Activated CD4-positive, alpha-beta T cell treated with anti-CD3 and anti-CD28 coated beads for 36 hours (primary cell): ENCODE data around the gene EHD4. TPM values are rescaled to one million over a fixed set of nuclear protein-coding genes. Genes with fewer than 3 reads are reported as not detected.

Experiments used
- ATAC-seq: fragments of 200-7000 bp; cut with Tn5 transposase; one replicate; pipeline ENCODE4 v1.10.0; 2021; ENCODE audit warnings: mild to moderate bottlenecking, moderate library complexity
- CTCF ChIA-PET: fragments of 350-600 bp; sonication (Branson Sonifier 250); formaldehyde crosslinking; loops from one replicate; lab custom pipeline; 2021; ENCODE audit warnings: antibody characterized with exemption; lab: Charles Lee
- POLR2A ChIA-PET: fragments of 350-600 bp; sonication (Branson Sonifier 250); formaldehyde crosslinking; loops from one replicate; lab custom pipeline; 2021; ENCODE audit warnings: antibody characterized with exemption, inconsistent platforms; lab: Charles Lee
- DNase-seq: peaks from one replicate; pipeline ENCODE4 v3.0.0-alpha.2; 2020
- H3K27ac Mint-ChIP-seq: one replicate; pipeline ENCODE4 v1.8.0; 2021; ENCODE audit warnings: mixed read lengths
- H3K27me3 Mint-ChIP-seq: one replicate; pipeline ENCODE4 v1.8.0; 2021; ENCODE audit warnings: mixed read lengths
- H3K36me3 Mint-ChIP-seq: one replicate; pipeline ENCODE4 v1.8.0; 2021; ENCODE audit warnings: low read depth, mixed read lengths
- H3K4me1 Mint-ChIP-seq: one replicate; pipeline ENCODE4 v1.8.0; 2021; ENCODE audit warnings: mixed read lengths
- H3K4me3 Mint-ChIP-seq: one replicate; pipeline ENCODE4 v1.8.0; 2021; ENCODE audit warnings: mild to moderate bottlenecking, moderate library complexity, mixed read lengths
- H3K9me3 Mint-ChIP-seq: one replicate; pipeline ENCODE4 v1.8.0; 2021; ENCODE audit warnings: low read depth, mixed read lengths
- intact Hi-C, 2 experiments: fragments of 100-400 bp; cut with DNase I in 1 of 2; cut with micrococcal nuclease in 1 of 2; formaldehyde crosslinking; loops; one replicate each; pipeline versions ENCODE4 v1.14.2 to v1.15.1; 2022 to 2024; cut with DNase I, micrococcal nuclease
- total RNA-seq, 2 experiments: library from RNA; stranded (reverse); gene quantifications; one replicate each; pipeline ENCODE4 v1.2.3, GENCODE V29; 2021

Gene EHD4
- total RNA-seq, 2 experiments from 2014 or later, result 34.7 to 35.7 TPM

DNA sequence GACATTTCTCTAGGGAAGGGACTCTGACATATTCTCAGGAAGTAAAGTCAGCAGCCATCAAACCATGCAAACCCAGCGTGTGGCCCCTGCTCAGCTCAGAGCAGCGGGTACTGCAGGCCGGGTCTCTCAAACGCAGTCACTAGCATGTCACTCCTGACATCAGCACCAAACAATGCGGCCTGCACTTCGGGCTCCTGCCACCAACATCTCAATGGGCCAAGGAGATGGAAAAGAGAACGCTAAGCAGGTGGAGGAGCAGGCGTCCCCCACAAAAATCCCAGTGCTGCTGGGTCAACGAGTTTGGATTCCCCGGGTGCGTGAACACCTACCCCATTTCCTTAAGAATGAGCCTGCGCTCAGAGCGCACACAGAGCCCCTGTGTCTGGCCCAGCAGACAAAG is 68.6 kb downstream of the EHD4 start:
- ATAC-seq (no peak), DNase-seq (no peak)
- Mint-ChIP-seq H3K36me3 (peaks cover 36% of the 10 kb centered on the region), H3K27ac (no peak overlapping the region), H3K4me3 (no peak overlapping the region), H3K4me1 (peaks cover 5% of the 10 kb centered on the region), H3K27me3 (no peaks in the 10 kb centered on the region), H3K9me3 (peaks cover 5% of the 10 kb centered on the region)
- intact Hi-C loops, result loop anchor here (1.0 to 5.0 kb wide), 5 partner anchors 75 to 345 kb away; partner anchors contain the start of genes JMJD7 (in 2 of the 2), MAPKBP1 (in 1 of the 2) and TYRO3 (in 1 of the 2)
- ChIA-PET CTCF (interaction anchor here (0.6 to 3.9 kb wide), 10 partner anchors 11 to 1280 kb away, joined by 3 to 14 read pairs (median 4); no protein-coding TSS in a partner anchor), POLR2A (interaction anchor here (0.7 to 1.6 kb wide), 2 partner anchors 62 to 130 kb away, joined by 3 read pairs; no protein-coding TSS in a partner anchor)

DNA sequence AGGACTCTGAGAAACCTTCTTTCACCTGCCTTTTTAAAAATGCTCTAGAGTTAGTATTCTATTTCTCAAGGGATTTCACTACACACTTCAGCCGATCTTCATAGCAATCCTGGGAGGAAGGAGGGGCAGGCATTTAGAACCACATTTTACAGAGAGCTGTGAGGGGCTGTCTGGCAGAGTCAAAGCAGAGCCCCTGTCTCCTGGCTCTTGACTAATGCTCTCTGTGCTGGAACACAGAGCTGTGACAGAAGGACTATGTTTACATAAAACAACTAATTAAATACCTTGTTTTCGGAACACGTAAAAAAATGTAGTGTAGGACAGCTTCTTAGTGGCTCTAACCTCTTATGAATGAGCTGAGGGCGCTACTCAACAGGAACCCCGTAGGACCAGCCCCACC is 70.9 kb downstream of the EHD4 start:
- intact Hi-C loops, result loop anchor here in 1 of 2 experiments (5.0 kb wide), 1 partner anchor 74 kb away; the partner anchor contains the start of gene JMJD7
- ChIA-PET POLR2A (no interaction called here), CTCF (interaction anchor here (0.6 to 2.8 kb wide), 4 partner anchors 15 to 128 kb away, joined by 3 to 11 read pairs (median 4); no protein-coding TSS in a partner anchor)
- H3K4me1 Mint-ChIP-seq, result peaks cover 5% of the 10 kb centered on the region
- H3K36me3 Mint-ChIP-seq, result peaks cover 21% of the 10 kb centered on the region
- H3K27me3 Mint-ChIP-seq, result no peaks in the 10 kb centered on the region
- H3K4me3 Mint-ChIP-seq, result no peak overlapping the region
- peaks cover 4% of the 10 kb centered on the region for H3K9me3 Mint-ChIP-seq
- no peak for ATAC-seq
- no peak for DNase-seq
- H3K27ac Mint-ChIP-seq, result no peak overlapping the region

DNA sequence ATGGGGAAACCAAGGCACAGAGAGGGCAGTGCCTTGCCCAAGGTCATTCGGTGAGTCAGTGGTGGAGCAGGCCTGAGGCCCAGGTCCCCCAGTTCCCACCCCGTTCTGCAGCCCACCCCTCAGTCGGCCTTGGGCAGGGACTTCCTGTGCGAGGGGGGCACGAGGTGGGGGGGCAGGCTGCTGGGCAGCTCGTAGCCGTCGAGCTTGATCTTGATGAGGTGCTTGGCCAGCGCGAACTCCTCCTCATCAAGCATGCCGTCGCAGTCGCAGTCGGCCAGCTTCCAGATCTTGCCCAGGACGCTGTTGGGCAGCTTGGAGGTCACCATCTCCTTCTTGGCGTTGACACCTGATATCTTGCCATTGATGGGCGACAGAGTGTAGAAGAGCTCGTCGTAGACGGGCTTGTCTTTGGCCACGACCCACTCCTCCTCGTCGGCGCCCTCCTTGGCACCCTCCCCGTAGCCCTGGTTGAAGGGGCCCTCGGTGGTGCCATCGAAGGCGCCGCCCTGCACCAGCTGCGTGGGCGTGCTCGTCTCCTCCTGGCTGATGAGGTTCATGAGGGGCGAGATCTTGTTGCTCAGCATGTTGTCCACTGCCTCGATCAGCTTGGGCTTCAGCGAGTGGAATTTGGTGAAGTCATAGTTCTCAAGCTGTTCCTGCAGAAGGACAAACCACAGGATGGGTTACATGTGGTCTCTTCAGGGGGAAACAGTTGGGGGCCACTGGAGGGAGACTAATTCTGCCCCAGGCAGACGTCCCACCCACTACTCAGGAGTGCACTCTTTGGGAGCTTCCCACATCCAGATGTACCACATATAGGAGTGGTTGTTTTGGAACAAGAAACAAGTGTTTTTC is 71.6 kb downstream of the EHD4 start:
- Mint-ChIP-seq H3K36me3 (peaks cover 14% of the 10 kb centered on the region), H3K4me1 (peaks cover 5% of the 10 kb centered on the region), H3K27me3 (no peaks in the 10 kb centered on the region), H3K9me3 (no peaks in the 10 kb centered on the region), H3K4me3 (no peak overlapping the region), H3K27ac (no peak overlapping the region)
- intact Hi-C loops, result loop anchor here in 1 of 2 experiments (5.0 kb wide), 1 partner anchor 73 kb away; the partner anchor contains the start of gene JMJD7
- ATAC-seq (no peak), DNase-seq (no peak)
- CTCF ChIA-PET, result interaction anchor here (0.7 to 2.8 kb wide), 4 partner anchors 16 to 336 kb away, joined by 3 to 11 read pairs (median 4); no protein-coding TSS in a partner anchor
- POLR2A ChIA-PET, result no interaction called here

DNA sequence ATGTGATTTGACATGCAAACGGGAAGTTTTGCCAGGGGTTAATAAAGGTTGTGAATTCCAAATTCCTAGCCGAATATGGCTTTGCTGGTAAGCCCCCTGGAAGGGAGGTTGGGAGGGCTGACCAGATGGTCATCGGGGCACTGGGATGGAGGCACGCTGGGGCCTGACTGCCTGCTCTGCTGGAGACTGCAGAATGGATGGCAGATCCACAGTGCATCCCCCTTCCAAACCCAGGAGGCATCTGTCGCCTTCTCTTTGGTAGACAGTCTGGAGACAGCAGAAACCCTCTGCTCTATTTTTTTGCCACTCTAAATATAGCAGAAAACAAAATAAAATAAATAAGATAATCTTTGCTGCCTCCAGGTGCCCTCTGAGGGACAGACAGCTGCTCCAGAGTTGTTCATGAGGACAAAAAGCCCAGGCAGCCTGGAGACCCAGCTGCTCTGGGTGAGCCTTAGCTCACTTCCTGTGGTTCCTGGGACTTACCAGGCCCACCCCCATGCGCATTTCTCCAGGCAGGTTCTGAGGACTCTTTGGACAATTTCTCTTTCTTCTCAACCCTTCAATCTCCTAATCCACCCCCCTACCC is 72.4 kb downstream of the EHD4 start:
- H3K27me3 Mint-ChIP-seq, result no peaks in the 10 kb centered on the region
- ChIA-PET POLR2A (interaction anchor here (0.5 kb wide), 1 partner anchor 60 kb away, joined by 3 read pairs; no protein-coding TSS in a partner anchor), CTCF (interaction anchor here (0.7 kb wide), 1 partner anchor 202 kb away, joined by 3 read pairs; no protein-coding TSS in a partner anchor)
- H3K27ac Mint-ChIP-seq, result no peak overlapping the region
- no peak for ATAC-seq
- H3K4me3 Mint-ChIP-seq, result no peak overlapping the region
- H3K4me1 Mint-ChIP-seq, result peaks cover 11% of the 10 kb centered on the region
- H3K36me3 Mint-ChIP-seq, result peaks cover 13% of the 10 kb centered on the region
- no peaks in the 10 kb centered on the region for H3K9me3 Mint-ChIP-seq
- no peak for DNase-seq
- intact Hi-C loops, result loop anchor here in 1 of 2 experiments (5.0 kb wide), 1 partner anchor 73 kb away; the partner anchor contains the start of gene JMJD7

DNA sequence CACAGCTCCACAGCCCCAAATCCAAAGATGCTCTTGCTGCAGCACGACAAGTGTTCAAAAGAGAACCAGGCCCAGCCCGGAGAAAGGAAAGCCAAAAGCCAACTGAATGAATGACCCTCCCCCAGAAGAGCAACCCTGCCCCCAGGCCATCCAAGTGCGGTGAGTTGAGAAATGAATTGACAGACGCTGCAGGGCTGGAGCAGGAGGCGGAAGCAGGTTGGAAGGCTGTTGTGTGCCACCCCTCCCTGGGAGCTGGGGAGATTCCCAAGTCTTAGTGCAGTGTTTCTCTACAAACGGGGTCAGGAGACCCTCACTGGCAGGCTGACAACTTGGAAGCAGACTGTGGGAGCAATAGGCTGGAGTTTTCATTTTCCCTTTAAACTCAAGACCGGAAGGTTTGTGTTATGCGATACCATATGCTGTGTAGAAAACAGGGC is 75.0 kb downstream of the EHD4 start:
- ChIA-PET POLR2A (no interaction called here), CTCF (interaction anchor here (1.3 kb wide), 1 partner anchor 17 kb away, joined by 3 read pairs; no protein-coding TSS in a partner anchor)
- ATAC-seq (no peak), DNase-seq (no peak)
- Mint-ChIP-seq H3K27ac (no peak overlapping the region), H3K4me3 (no peak overlapping the region), H3K36me3 (peaks cover 11% of the 10 kb centered on the region), H3K9me3 (no peaks in the 10 kb centered on the region), H3K4me1 (peaks cover 28% of the 10 kb centered on the region), H3K27me3 (no peaks in the 10 kb centered on the region)
- intact Hi-C loops, result no loop called here

DNA sequence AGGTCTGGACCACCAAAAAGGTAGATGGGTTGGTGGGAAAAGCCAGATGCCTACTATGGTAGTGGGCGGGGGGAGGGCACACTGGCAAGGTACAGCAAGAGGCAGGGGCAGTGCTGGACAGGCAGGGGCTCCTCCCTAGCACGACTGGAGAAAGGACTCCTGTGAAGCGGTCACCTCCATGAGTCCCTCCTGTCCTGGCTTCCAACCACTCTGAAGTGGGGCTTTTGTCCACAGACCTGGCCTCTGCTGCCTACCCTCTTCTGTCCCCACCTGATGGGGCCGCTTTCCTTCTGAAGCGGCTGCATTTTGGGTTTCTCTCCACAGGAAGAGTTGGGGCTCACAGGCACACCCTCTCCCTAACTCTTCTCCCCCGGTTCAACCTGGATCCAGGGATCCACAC is 75.8 kb downstream of the EHD4 start:
- H3K27ac Mint-ChIP-seq, result no peak overlapping the region
- CTCF ChIA-PET, result interaction anchor here (1.3 kb wide), 1 partner anchor 17 kb away, joined by 3 read pairs; no protein-coding TSS in a partner anchor
- H3K4me3 Mint-ChIP-seq, result no peak overlapping the region

DNA sequence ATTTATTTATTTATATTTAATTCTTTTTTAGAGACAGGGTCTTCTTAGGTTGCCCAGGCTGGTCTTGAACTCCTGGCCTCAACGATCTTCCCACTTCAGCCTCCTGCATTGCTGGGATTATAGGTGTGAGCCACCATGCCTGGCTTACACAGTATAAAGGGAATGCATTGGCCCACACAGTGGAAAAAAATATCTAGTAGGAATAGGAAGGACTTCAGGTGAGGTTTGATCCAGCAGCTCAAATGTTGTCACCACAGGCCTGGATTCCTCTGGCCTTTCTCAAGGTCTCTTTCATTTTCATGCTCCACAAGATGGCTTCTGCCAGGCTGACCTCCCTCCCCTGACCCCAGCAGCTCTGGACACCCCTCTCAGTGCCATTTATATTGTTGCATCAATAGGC is 76.4 kb downstream of the EHD4 start:
- Mint-ChIP-seq H3K27ac (no peak overlapping the region), H3K4me1 (peaks cover 29% of the 10 kb centered on the region), H3K27me3 (no peaks in the 10 kb centered on the region), H3K36me3 (peaks cover 8% of the 10 kb centered on the region), H3K4me3 (no peak overlapping the region), H3K9me3 (no peaks in the 10 kb centered on the region)
- no peak for ATAC-seq
- DNase-seq, result no peak
- intact Hi-C loops, result loop anchor here in 1 of 2 experiments (2.0 kb wide), 2 partner anchors 41 to 67 kb away; partner anchors contain the start of gene JMJD7
- ChIA-PET CTCF (interaction anchor here (1.5 kb wide), 1 partner anchor 9 kb away, joined by 7 read pairs; no protein-coding TSS in a partner anchor), POLR2A (no interaction called here)

More for the DNA sequence above, 75.8 kb downstream of the EHD4 start:
- Mint-ChIP-seq H3K9me3 (no peaks in the 10 kb centered on the region), H3K27me3 (no peaks in the 10 kb centered on the region), H3K4me1 (peaks cover 29% of the 10 kb centered on the region), H3K36me3 (peaks cover 11% of the 10 kb centered on the region)
- ATAC-seq (no peak), DNase-seq (no peak)
- intact Hi-C loops, result no loop called here
- POLR2A ChIA-PET, result no interaction called here

DNA sequence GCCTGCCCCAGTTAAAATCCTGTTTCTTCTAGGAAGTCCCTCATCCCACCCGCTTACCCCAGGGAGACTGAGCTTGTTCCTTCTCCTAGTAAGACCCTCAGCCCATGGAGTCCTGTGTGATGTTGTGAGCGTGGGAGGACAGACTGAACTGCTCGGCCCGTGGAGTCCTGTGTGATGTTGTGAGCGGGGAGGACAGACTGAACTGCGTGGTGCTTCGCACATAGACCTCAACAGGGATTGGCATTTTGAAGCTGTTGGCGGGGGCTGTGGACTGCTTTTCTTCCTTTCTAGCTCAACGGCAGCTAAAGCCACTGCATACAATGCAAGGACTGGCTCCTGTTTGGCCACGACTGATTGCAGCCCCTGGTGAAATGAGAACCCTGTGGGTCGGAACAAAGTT is 76.9 kb downstream of the EHD4 start:
- peak overlapping the region; percentile 19 for H3K4me3 Mint-ChIP-seq
- intact Hi-C loops, result loop anchor here in 1 of 2 experiments (2.0 kb wide), 2 partner anchors 41 to 67 kb away; partner anchors contain the start of gene JMJD7

DNA sequence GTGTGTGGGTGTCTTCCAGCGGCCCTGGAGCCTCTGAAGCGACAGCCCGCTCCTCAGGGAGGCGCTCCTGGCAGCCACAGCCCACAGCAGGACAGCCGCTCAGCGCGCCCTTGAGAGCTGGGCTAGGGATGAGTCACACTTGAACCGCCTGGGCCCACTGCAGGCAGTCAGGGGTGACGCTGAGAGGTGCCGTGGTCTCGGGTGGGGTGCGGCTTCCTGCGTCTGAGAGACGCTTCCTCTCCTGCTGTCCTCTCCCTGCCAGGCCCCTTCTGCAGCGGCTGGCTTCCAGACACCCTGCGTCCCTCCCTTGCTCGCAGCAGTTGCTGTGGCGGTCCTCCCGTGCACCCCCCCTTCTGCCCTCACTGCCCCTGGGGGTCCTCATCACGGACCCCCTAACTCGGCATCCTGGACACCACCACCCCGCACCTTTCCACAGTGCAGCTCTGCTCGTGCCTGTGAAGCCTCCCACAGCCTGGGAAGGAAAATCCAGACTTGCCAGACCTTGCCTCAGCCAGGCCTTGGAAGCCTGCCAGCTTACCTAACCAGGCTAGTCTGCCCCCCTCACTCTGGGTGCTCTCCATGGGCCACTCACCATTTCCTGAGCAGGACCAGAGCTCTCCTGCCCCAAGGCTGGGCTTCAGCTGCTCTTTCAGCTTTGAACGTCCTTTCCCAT is 77.4 kb downstream of the EHD4 start:
- intact Hi-C loops, result loop anchor here in 1 of 2 experiments (2.0 kb wide), 2 partner anchors 42 to 66 kb away; partner anchors contain the start of gene JMJD7
- ATAC-seq, result peak; percentile 96
- Mint-ChIP-seq H3K4me3 (peak overlapping the region; percentile 19), H3K4me1 (peaks cover 29% of the 10 kb centered on the region), H3K36me3 (peaks cover 8% of the 10 kb centered on the region), H3K27me3 (no peaks in the 10 kb centered on the region), H3K27ac (peak overlapping the region; percentile 74), H3K9me3 (no peaks in the 10 kb centered on the region)
- peak; percentile 85 for DNase-seq
- ChIA-PET CTCF (interaction anchor here (0.5 to 1.5 kb wide), 5 partner anchors 10 to 1129 kb away, joined by 3 to 7 read pairs (median 4); no protein-coding TSS in a partner anchor), POLR2A (interaction anchor here (0.9 kb wide), 1 partner anchor 43 kb away, joined by 3 read pairs; no protein-coding TSS in a partner anchor)

More for the DNA sequence above, 76.9 kb downstream of the EHD4 start:
- Mint-ChIP-seq H3K9me3 (no peaks in the 10 kb centered on the region), H3K27ac (peak overlapping the region; percentile 74), H3K27me3 (no peaks in the 10 kb centered on the region), H3K36me3 (peaks cover 8% of the 10 kb centered on the region), H3K4me1 (peaks cover 29% of the 10 kb centered on the region)
- no peak for DNase-seq
- ChIA-PET CTCF (interaction anchor here (1.1 to 1.5 kb wide), 2 partner anchors 9 to 200 kb away, joined by 6 to 7 read pairs; no protein-coding TSS in a partner anchor), POLR2A (no interaction called here)
- no peak for ATAC-seq

DNA sequence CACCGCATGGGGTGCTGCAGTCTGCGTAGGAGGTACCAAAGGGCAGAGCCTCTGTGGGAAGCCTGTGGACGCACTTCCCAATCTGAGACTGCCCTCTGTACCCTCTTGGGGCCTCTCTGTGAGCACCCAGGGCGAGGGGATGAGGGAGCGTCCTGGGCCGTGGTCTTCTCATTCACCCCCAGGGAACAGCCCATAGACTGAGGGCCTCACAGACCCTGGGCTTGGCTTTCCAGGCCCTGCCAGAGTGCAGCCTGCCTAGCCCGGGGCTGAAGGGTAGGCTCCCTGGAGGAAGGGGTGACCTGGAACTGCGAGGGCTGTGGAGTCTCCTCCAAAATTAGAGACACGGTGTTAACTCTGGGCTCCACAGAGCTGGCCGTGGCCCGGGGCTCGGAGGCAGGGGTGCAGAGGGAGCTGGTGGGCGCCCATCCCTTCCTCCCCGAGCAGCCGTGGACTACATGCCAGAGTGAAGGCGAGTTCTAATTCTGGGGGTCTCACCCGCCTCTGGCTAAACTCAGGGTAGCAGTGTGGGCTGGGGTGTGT is 78.0 kb downstream of the EHD4 start:
- peak overlapping the region; percentile 51 for H3K27ac Mint-ChIP-seq
- POLR2A ChIA-PET, result interaction anchor here (0.9 kb wide), 1 partner anchor 42 kb away, joined by 3 read pairs; no protein-coding TSS in a partner anchor
- peaks cover 8% of the 10 kb centered on the region for H3K36me3 Mint-ChIP-seq
- intact Hi-C loops, result loop anchor here in 1 of 2 experiments (2.0 kb wide), 2 partner anchors 42 to 66 kb away; partner anchors contain the start of gene JMJD7
- H3K4me3 Mint-ChIP-seq, result no peak overlapping the region
- peaks cover 29% of the 10 kb centered on the region for H3K4me1 Mint-ChIP-seq
- H3K9me3 Mint-ChIP-seq, result no peaks in the 10 kb centered on the region
- DNase-seq (no peak), ATAC-seq (no peak)
- CTCF ChIA-PET, result interaction anchor here (0.8 to 1.5 kb wide), 4 partner anchors 10 to 558 kb away, joined by 3 to 7 read pairs (median 5); no protein-coding TSS in a partner anchor
- H3K27me3 Mint-ChIP-seq, result no peaks in the 10 kb centered on the region
